Spleen (tissue), 11 donors: ENCODE results near the gene IQSEC1. TPM values are rescaled to one million over a fixed set of nuclear protein-coding genes. Genes with fewer than 3 reads are reported as not detected.

ENCODE experiments used
- DNase-seq: peaks from one replicate; pipeline ENCODE4 v3.0.0-alpha.2; 2020
- H3K27ac ChIP-seq, 8 donors: fragments of 200-600 bp; sonication (generic) in 7 of 8; 1 replicate in 4 of 8; 2 replicates in 4 of 8; pipeline versions ENCODE4 v1.5.0 to v1.8.0; 2016 to 2021; ENCODE audit warnings: inconsistent platforms in 4 of 8, mild to moderate bottlenecking in 4 of 8, moderate library complexity in 1 of 8
- H3K27me3 ChIP-seq, 7 donors: fragments of 200-600 bp; sonication (generic) in 6 of 7; replicated peaks in 1 of 7; 1 replicate in 4 of 7; 2 replicates in 3 of 7; pipeline versions ENCODE4 v1.5.0 to v1.8.0; 2016 to 2021; ENCODE audit warnings: inconsistent platforms in 3 of 7, mild to moderate bottlenecking in 1 of 7
- H3K36me3 ChIP-seq, 6 donors: fragments of 200-600 bp; sonication (generic) in 5 of 6; 1 replicate in 4 of 6; 2 replicates in 2 of 6; pipeline versions ENCODE4 v1.5.0 to v1.8.0; 2016 to 2021; ENCODE audit warnings: inconsistent platforms in 2 of 6
- H3K4me1 ChIP-seq, 6 donors: fragments of 200-600 bp; sonication (generic) in 5 of 6; 1 replicate in 3 of 6; 2 replicates in 3 of 6; pipeline versions ENCODE4 v1.5.0 to v1.8.0; 2016 to 2021; ENCODE audit warnings: inconsistent platforms in 3 of 6
- H3K4me3 ChIP-seq, 8 donors: fragments of 200-600 bp; sonication (generic) in 7 of 8; 1 replicate in 4 of 8; 2 replicates in 4 of 8; pipeline versions ENCODE4 v1.5.0 to v1.8.0; 2016 to 2021; ENCODE audit warnings: inconsistent platforms in 4 of 8, mild to moderate bottlenecking in 4 of 8, moderate library complexity in 2 of 8
- H3K9me3 ChIP-seq, 8 donors: fragments of 200-600 bp; sonication (generic) in 7 of 8; 1 replicate in 4 of 8; 2 replicates in 4 of 8; pipeline versions ENCODE4 v1.5.0 to v1.8.0; 2016 to 2021; ENCODE audit warnings: inconsistent platforms in 4 of 8
- CTCF ChIP-seq, 11 experiments: fragments of 200-600 bp in 7 of 11; fragments of 450-650 bp in 4 of 11; sonication (generic) in 4 of 11; IDR thresholded peaks in 8 of 11; conservative IDR thresholded peaks in 3 of 11; 1 replicate in 7 of 11; 2 replicates in 4 of 11; pipeline versions ENCODE4 v1.4.0 to v1.8.0; 2016 to 2021; ENCODE audit warnings: antibody characterized with exemption in 11 of 11, inconsistent platforms in 4 of 11, mild to moderate bottlenecking in 1 of 11
- POLR2A ChIP-seq, 3 donors: fragments of 450-650 bp; IDR thresholded peaks; one replicate each; pipeline ENCODE4 v1.5.1; 2017; ENCODE audit warnings: antibody characterized with exemption in 3 of 3, mild to moderate bottlenecking in 1 of 3
- POLR2AphosphoS5 ChIP-seq, 3 donors: sonication (generic); formaldehyde crosslinking; IDR thresholded peaks; one replicate each; pipeline ENCODE4 v1.5.1; 2017; ENCODE audit warnings: antibody characterized with exemption in 3 of 3
- WGBS, 5 donors: extraction: QIAGEN DNeasy Blood & Tissue Kit in 3 of 5; methylation state at CpG; one replicate each; pipeline versions ENCODE4 v1.1.5 to v1.1.7; 2013 to 2018; 5-methylcytosine and 5-hydroxymethylcytosine counted together
- intact Hi-C: fragments of 100-400 bp; cut with DNase I; formaldehyde crosslinking; loops from one replicate; pipeline ENCODE4 v1.15.0; 2023; ENCODE audit warnings: low total_unique reads
- polyA plus RNA-seq, 3 donors: library from polyadenylated mRNA; stranded (reverse); fragments of 200-250 nt; gene quantifications; one replicate each; pipeline ENCODE4 v1.2.1, GENCODE V29; 2013
- total RNA-seq, 7 donors: library from RNA; depleted of rRNA in 3 of 7; stranded (reverse); fragments of >200 nt in 3 of 7; fragmentation: NEBNext Ultra II Directional in 4 of 7; extraction: Animal tissue kit (Norgen Biotek cat#: 25700) in 4 of 7; gene quantifications; one replicate each; pipeline versions ENCODE4 v1.1.0 to v1.2.1, GENCODE V29; 2016 to 2021
- donor health status: healthy with polysubstance abuse.
- donor health status: DM: no; HTN: no; CAD: no; lungs with moderate emphysema.
- donor health status: DM: no; HTN: no; CAD: no.
- donor health status: Bipolar disorder and iron deficiency.
- donor health status: healthy.
- donor health status: DM: no; HTN: no; CAD: no.
- donor health status: DM: yes; HTN: yes; CAD: no.

IQSEC1 gene
- total and polyA plus RNA-seq, 10 donors: 23.0 to 170 (median 116) TPM

DNA sequence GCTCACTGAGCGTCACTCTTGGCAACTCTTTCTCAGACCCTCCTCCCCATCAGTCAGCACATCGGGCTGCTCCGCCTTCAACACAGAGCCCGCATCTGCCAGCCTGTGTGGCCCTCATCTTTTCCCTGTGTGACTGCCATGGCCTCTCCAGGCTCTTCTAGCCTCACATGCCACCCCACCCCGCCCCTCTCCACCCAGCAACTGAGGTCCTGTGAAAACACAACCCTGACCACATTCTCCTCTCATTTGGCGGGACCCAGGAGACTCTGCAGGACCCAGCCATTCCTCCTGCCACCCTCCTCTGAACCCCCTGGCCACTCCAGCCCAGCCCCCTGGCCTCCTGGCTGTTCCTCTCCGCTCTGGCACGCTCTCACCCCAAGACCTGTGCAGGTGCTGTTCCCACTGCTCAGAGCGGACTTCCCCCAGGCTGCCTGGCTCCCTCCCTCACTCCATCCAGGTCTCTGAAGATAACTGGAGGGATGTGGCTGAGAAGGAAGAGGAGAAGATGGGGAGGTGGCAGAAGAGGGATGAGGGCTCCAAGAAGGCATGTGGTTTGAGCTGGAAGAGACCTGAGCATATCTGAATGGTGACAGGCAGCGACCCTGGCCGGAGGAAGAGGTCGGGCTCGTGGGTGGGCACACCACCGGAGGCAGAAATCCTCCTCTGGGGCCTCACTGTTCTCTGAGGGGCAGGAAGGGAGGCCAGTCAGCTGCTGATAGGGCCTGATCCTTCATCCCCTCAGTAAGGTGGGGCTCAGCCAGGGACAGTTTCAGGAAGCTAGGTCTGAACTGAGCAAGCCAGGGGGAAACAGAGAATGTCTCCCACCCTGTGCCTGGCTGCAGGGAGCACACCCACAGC lies 120.7 kb downstream of the IQSEC1 start:
- peaks cover 0 to 81% (median 2%) of the 10 kb centered on the region in 6 donors for H3K36me3 ChIP-seq
- 82 to 92% (median 85%) methylated on average over 12 to 14 of the region's 14 CpGs for WGBS, 5 donors
- H3K9me3 ChIP-seq: no peaks in the 10 kb centered on the region
- no peak overlapping the region for H3K4me3 ChIP-seq
- H3K27me3 ChIP-seq: no peaks in the 10 kb centered on the region
- H3K27ac ChIP-seq: peak overlapping the region in 2 of 8 donors; percentile 1 to 16
- peaks cover 60 to 100% (median 97%) of the 10 kb centered on the region in 6 donors for H3K4me1 ChIP-seq
- no peak for DNase-seq
- TF ChIP-seq POLR2AphosphoS5 (IDR thresholded peaks at IDR 0.05) (no peak), CTCF (IDR thresholded peaks at IDR 0.05 in 8 of 11, conservative IDR thresholded peaks at IDR 0.05 in 3 of 11) (no peak), POLR2A (IDR thresholded peaks at IDR 0.05) (no peak)
- intact Hi-C loops: no loop called here

GRCh38 chr3:12948891-12949711 lies 124.1 kb downstream of the IQSEC1 start:
- DNase-seq: no peak
- WGBS, 5 donors: 52 to 69% (median 56%) methylated on average over 8 to 10 of the region's 10 CpGs
- intact Hi-C loops: no loop called here
- H3K4me1 ChIP-seq: peaks cover 43 to 100% (median 90%) of the 10 kb centered on the region in 6 donors
- H3K9me3 ChIP-seq: no peaks in the 10 kb centered on the region
- no peaks in the 10 kb centered on the region for H3K27me3 ChIP-seq
- no peak overlapping the region for H3K4me3 ChIP-seq
- no peak for TF ChIP-seq POLR2A (IDR thresholded peaks at IDR 0.05)
- TF ChIP-seq CTCF (IDR thresholded peaks at IDR 0.05 in 8 of 11, conservative IDR thresholded peaks at IDR 0.05 in 3 of 11): peak in 2 of 11 experiments; percentile 5 to 16
- no peak for TF ChIP-seq POLR2AphosphoS5 (IDR thresholded peaks at IDR 0.05)
- peak overlapping the region in 5 of 8 donors; percentile 10 to 62 (median 33) for H3K27ac ChIP-seq
- H3K36me3 ChIP-seq: peaks cover 0 to 85% (median 2%) of the 10 kb centered on the region in 6 donors

DNA sequence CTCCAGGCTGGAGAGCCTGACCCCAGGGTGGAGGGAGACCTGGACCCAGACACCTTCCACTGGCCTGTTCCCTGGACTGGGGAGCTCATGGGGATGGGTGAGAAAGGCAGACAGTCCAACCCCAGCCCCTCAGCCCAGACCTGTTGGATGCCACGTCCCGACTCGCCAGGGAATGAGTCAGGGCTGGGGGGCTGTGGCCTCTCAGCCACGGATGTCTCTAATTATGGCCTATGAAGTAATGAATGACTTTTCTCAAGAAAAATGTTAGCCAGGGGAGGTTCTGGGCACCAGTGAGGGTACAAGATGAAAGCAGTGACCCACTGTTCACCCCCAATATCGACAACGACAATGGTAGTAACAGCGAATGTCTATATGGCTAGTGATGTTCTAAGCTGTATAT lies 124.9 kb downstream of the IQSEC1 start:
- Histone ChIP-seq H3K9me3 (no peaks in the 10 kb centered on the region), H3K27me3 (no peaks in the 10 kb centered on the region), H3K36me3 (peaks cover 0 to 85% (median 3%) of the 10 kb centered on the region in 6 donors), H3K27ac (peak overlapping the region in 2 of 8 donors; percentile 3 to 62), H3K4me3 (no peak overlapping the region), H3K4me1 (peaks cover 38 to 100% (median 85%) of the 10 kb centered on the region in 6 donors)
- 69 to 85% (median 80%) methylated on average over 7 of the region's 7 CpGs for WGBS, 5 donors
- DNase-seq: no peak
- intact Hi-C loops: no loop called here
- TF ChIP-seq POLR2A (IDR thresholded peaks at IDR 0.05) (no peak), POLR2AphosphoS5 (IDR thresholded peaks at IDR 0.05) (peak in 1 of 3 donors; percentile 34)

DNA sequence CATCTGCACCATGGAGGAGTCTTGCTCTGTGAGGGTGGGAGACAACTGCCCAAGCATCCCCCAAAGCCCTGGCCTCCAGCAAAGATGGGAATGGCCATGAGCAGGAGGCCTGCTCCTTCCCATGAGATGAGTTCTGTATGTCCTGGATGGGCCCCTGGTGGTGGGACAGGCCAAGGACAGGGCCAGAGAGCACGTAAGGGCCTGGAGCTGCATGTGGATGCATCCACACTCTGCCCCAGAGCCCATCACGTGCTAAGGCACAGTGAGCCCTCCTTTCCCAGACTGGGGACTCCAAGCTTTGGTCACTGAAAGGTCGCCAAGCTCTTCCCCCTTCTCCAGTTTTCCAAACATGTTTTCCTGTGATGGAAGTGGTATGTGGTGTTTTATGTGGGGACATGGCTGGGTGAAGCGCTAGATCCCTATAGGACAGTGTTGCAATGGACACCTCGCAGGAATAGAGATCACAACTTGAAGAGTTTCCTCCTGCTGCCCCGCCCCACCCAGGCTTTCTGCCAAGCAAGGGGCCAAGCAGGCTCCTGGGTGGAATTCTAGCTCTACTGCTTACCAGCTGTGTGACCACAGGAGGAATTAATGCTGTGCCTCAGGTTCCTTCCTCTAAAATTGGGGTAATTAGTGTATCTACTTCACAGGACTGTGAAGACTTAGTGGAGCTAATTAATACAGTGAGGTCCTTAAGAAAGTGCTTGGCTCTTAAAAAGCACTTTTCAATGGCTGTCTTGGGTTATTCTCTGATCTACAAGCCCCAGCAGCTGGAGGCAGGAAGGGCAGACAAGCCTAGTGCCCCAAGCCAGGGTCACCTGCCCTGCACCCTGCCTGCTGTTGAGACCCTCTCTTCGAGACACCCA lies 125.5 kb downstream of the IQSEC1 start:
- H3K4me1 ChIP-seq: peaks cover 35 to 100% (median 81%) of the 10 kb centered on the region in 6 donors

More for the DNA sequence above, 125.5 kb downstream of the IQSEC1 start:
- H3K27me3 ChIP-seq: no peaks in the 10 kb centered on the region
- intact Hi-C loops: no loop called here
- DNase-seq: no peak
- peaks cover 0 to 85% (median 4%) of the 10 kb centered on the region in 6 donors for H3K36me3 ChIP-seq
- WGBS, 5 donors: 53 to 68% (median 63%) methylated on average over 7 of the region's 7 CpGs
- TF ChIP-seq CTCF (IDR thresholded peaks at IDR 0.05 in 8 of 11, conservative IDR thresholded peaks at IDR 0.05 in 3 of 11) (no peak), POLR2AphosphoS5 (IDR thresholded peaks at IDR 0.05) (peak in 1 of 3 donors; percentile 11)
- peak overlapping the region in 2 of 8 donors; percentile 3 to 62 for H3K27ac ChIP-seq
- no peaks in the 10 kb centered on the region for H3K9me3 ChIP-seq
- no peak overlapping the region for H3K4me3 ChIP-seq
